Measurements from ENCODE around the gene PSG7.
"Not testable (repeated sequence)": the region's sequence is repeated elsewhere in the genome, so short reads cannot be mapped to it uniquely, and the experiment has no call there.

PSG7 gene

GRCh38 chr19:42937107-42937506 lies at the start of gene PSG7:
Gene PSG7 (minus strand): TSS chr19:42937207. CDS start chr19:42937076, 131 bp downstream.
- not testable (repeated sequence) for H3K27ac Mint-ChIP-seq; H3K27me3 Mint-ChIP-seq (ENCODE audit: low read depth); H3K4me1 Mint-ChIP-seq; H3K36me3 Mint-ChIP-seq (ENCODE audit: low read depth); H3K4me3 Mint-ChIP-seq
- H3K9me3 Mint-ChIP-seq = peaks cover 49% of the 10 kb centered on the region

- no peak for TF ChIP-seq CTCF (IDR thresholded peaks at IDR 0.05; ENCODE audit: unreplicated experiment in 3 of 3)
- H3K9me3 Mint-ChIP-seq = peaks cover 46% of the 10 kb centered on the region
- no peak overlapping the region for H3K4me3 Mint-ChIP-seq
- H3K27ac Mint-ChIP-seq = no peak overlapping the region
- no peaks in the 10 kb centered on the region for H3K4me1 Mint-ChIP-seq
- H3K27me3 Mint-ChIP-seq (ENCODE audit: low read depth) = no peaks in the 10 kb centered on the region
- H3K36me3 Mint-ChIP-seq (ENCODE audit: low read depth) = no peaks in the 10 kb centered on the region
Observed at GRCh38 chr19:42985588-42985987, 48.6 kb upstream of the PSG7 start.

- H3K9me3 Mint-ChIP-seq = peaks cover 46% of the 10 kb centered on the region
- H3K36me3 Mint-ChIP-seq (ENCODE audit: low read depth); H3K4me3 Mint-ChIP-seq; H3K27ac Mint-ChIP-seq; H3K27me3 Mint-ChIP-seq (ENCODE audit: low read depth); H3K4me1 Mint-ChIP-seq: not testable (repeated sequence)
Observed at GRCh38 chr19:42982111-42982510, 45.1 kb upstream of the PSG7 start.

- not testable (repeated sequence) for H3K4me3 Mint-ChIP-seq; H3K27ac Mint-ChIP-seq; H3K4me1 Mint-ChIP-seq; H3K27me3 Mint-ChIP-seq (ENCODE audit: low read depth); H3K36me3 Mint-ChIP-seq (ENCODE audit: low read depth)
- peaks cover 34% of the 10 kb centered on the region for H3K9me3 Mint-ChIP-seq
Observed at GRCh38 chr19:42971451-42971850, 34.4 kb upstream of the PSG7 start.

GRCh38 chr19:42965176-42965575 lies 28.2 kb upstream of the PSG7 start:
- no peak overlapping the region for H3K27ac Mint-ChIP-seq
- H3K27me3 Mint-ChIP-seq (ENCODE audit: low read depth) = no peaks in the 10 kb centered on the region
- no peak for TF ChIP-seq CTCF (IDR thresholded peaks at IDR 0.05; ENCODE audit: unreplicated experiment in 3 of 3)
- peaks cover 51% of the 10 kb centered on the region for H3K9me3 Mint-ChIP-seq
- no peak overlapping the region for H3K4me3 Mint-ChIP-seq
- H3K36me3 Mint-ChIP-seq (ENCODE audit: low read depth) = no peaks in the 10 kb centered on the region
- H3K4me1 Mint-ChIP-seq = no peaks in the 10 kb centered on the region

GRCh38 chr19:42961119-42961518 lies 24.1 kb upstream of the PSG7 start:
- Mint-ChIP-seq H3K4me3 (no peak overlapping the region), H3K4me1 (no peaks in the 10 kb centered on the region), H3K36me3 (ENCODE audit: low read depth) (no peaks in the 10 kb centered on the region), H3K9me3 (peaks cover 47% of the 10 kb centered on the region), H3K27ac (no peak overlapping the region), H3K27me3 (ENCODE audit: low read depth) (no peaks in the 10 kb centered on the region)
- no peak for TF ChIP-seq CTCF (IDR thresholded peaks at IDR 0.05; ENCODE audit: unreplicated experiment in 3 of 3)

GRCh38 chr19:42952126-42952525 lies 15.1 kb upstream of the PSG7 start:
- H3K27ac Mint-ChIP-seq; H3K36me3 Mint-ChIP-seq (ENCODE audit: low read depth); H3K27me3 Mint-ChIP-seq (ENCODE audit: low read depth); H3K4me3 Mint-ChIP-seq; H3K4me1 Mint-ChIP-seq: not testable (repeated sequence)
- peaks cover 15% of the 10 kb centered on the region for H3K9me3 Mint-ChIP-seq

- H3K4me3 Mint-ChIP-seq; H3K36me3 Mint-ChIP-seq (ENCODE audit: low read depth); H3K27me3 Mint-ChIP-seq (ENCODE audit: low read depth); H3K27ac Mint-ChIP-seq; H3K4me1 Mint-ChIP-seq: not testable (repeated sequence)
- H3K9me3 Mint-ChIP-seq = peaks cover 15% of the 10 kb centered on the region
Observed at GRCh38 chr19:42951476-42951875, 14.5 kb upstream of the PSG7 start.

GRCh38 chr19:42942187-42942789 lies 5.3 kb upstream of the PSG7 start:
- H3K27me3 Mint-ChIP-seq (ENCODE audit: low read depth) = no peaks in the 10 kb centered on the region
- H3K36me3 Mint-ChIP-seq (ENCODE audit: low read depth) = no peaks in the 10 kb centered on the region
- TF ChIP-seq CTCF (IDR thresholded peaks at IDR 0.05; ENCODE audit: unreplicated experiment in 3 of 3) = no peak
- no peak overlapping the region for H3K4me3 Mint-ChIP-seq
- H3K4me1 Mint-ChIP-seq = no peaks in the 10 kb centered on the region
- peaks cover 29% of the 10 kb centered on the region for H3K9me3 Mint-ChIP-seq
- no peak overlapping the region for H3K27ac Mint-ChIP-seq

- not testable (repeated sequence) for H3K36me3 Mint-ChIP-seq (ENCODE audit: low read depth); H3K27me3 Mint-ChIP-seq (ENCODE audit: low read depth); H3K27ac Mint-ChIP-seq; H3K4me1 Mint-ChIP-seq; H3K4me3 Mint-ChIP-seq
- peaks cover 52% of the 10 kb centered on the region for H3K9me3 Mint-ChIP-seq
Observed at GRCh38 chr19:42934726-42935125, 2.3 kb downstream of the PSG7 start.

- not testable (repeated sequence) for H3K27ac Mint-ChIP-seq; H3K36me3 Mint-ChIP-seq (ENCODE audit: low read depth); H3K27me3 Mint-ChIP-seq (ENCODE audit: low read depth); H3K4me1 Mint-ChIP-seq; H3K4me3 Mint-ChIP-seq
- H3K9me3 Mint-ChIP-seq = peaks cover 49% of the 10 kb centered on the region
Observed at GRCh38 chr19:42934183-42934582, 2.8 kb downstream of the PSG7 start.
